HT-29 (cell line): ENCODE results near the gene PSMC3IP. TPM values are rescaled to one million over a fixed set of nuclear protein-coding genes. Genes with fewer than 3 reads are reported as not detected.

Source experiments
- DNase-seq: peaks from one replicate; pipeline ENCODE4 v3.0.0-alpha.2; 2015; ENCODE audit warnings: low spot score
- total RNA-seq: library from RNA; depleted of rRNA; stranded (reverse); fragments of >200 nt; shearing (Covaris generic); gene quantifications from 2 replicates; pipeline ENCODE4 v1.2.3, GENCODE V29; 2014; rRNA removed

Gene PSMC3IP
- total RNA-seq, 1 experiment from 2014 or later: 16.0 TPM

DNA sequence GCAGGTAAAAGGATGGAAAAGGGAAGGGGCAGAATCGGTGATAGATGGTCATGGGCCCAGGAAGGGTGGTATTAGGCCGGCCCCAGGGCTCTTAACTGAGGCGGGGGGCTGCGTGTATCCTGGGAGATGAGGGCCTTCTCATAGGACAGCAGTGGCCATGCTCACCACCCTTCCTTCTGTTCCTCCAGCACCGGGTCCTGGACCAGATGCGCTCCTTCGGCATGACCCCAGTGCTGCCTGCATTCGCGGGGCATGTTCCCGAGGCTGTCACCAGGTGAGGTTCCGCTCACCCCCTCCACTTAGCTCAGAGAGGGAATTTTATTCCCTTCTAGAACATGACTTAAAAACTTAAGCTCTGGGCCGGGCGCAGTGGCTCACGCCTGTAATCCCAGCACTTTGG is 39.0 kb downstream of the PSMC3IP start:
- no peak for DNase-seq

DNA sequence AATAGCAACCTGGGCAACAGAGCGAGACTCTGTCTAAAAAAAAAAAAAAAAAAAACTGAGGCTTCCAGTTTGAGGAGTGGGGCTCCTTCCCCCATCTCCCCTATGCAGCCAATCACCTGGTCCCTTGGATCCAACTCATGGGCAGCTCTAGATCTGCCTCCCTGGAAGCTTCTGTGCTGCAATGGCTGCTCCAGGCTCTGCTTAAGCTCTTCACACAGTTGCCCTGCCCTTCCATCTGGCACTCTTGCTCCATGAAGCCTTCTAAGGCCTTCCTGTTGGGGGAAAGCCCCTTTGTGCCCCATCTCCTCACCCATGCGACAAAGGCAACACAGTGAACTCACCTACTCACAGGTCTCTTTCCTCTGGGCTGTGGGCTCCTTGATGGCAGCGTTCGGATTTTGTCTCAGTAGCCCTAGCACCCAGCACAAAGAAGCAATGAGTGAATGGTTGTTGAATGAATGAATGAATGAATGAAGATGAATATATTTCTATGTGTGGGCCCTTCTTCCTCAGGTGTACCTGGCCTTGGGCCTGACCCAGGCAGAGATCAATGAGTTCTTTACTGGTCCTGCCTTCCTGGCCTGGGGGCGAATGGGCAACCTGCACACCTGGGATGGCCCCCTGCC is 39.6 kb downstream of the PSMC3IP start:
- DNase-seq: no peak

DNA sequence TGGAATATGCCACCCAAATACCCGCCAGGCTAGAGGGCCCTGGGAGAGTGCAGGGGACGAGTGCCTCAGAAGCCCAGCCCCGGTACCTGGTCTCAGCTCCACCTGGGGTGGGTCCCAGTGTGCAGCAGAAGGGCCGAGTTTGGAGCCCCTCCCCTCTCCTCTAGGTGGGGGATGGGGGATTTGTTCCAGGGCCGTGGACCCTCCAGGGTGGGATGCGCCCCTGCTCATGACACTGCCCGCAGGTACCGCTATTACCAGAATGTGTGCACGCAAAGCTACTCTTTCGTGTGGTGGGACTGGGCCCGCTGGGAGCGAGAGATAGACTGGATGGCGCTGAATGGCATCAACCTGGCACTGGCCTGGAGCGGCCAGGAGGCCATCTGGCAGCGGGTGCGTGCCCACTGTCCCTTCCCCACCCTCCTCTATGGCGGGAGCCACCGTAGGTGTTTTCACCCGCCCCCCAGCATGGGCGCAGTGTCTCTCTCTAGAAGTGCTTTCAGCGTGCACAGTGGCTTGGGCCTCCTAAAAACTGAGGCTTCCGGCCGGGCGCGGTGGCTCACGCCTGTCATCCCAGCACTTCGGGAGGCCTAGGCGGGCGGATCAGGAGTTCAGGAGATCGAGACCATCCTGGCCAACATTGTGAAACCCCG is 40.2 kb downstream of the PSMC3IP start:
- DNase-seq: no peak

DNA sequence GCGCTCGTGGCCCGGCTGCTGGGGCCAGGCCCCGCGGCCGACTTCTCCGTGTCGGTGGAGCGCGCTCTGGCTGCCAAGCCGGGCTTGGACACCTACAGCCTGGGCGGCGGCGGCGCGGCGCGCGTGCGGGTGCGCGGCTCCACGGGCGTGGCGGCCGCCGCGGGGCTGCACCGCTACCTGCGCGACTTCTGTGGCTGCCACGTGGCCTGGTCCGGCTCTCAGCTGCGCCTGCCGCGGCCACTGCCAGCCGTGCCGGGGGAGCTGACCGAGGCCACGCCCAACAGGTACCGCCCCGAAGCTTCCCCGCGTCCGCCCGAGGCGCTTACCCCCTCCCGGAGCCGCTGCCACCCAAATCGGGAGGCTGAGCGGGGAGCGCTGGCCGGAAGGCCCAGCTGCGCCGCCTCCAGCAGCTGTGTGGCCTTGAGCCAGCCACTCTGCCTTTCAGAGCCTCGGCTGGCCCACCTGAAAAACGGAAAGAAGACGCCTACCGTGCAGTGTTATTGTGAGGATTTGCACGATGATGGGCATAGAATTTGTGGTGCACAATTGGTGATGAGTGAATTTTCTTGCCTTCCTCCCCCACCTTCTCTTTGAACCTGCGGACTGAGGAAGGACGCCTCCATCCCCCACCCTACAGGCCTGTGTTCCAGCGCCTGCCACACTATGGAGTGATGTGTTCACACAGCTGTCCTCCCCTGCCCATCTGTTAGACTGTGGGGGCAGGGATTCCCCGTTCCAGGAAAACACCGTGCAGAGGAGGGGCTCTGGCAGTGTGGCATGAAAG is 41.0 kb downstream of the PSMC3IP start:
- DNase-seq: peak; percentile 75

DNA sequence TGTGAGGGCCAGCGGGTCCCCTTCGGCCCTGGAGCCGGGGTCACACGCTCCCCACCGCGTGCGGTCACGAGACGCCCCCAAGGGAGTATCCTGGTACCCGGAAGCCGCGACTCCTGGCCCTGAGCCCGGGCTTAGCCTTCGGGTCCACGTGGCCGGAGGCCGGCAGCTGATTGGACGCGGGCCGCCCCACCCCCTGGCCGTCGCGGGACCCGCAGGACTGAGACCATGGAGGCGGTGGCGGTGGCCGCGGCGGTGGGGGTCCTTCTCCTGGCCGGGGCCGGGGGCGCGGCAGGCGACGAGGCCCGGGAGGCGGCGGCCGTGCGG is 41.5 kb downstream of the PSMC3IP start, which contains the start of gene NAGLU:
Gene NAGLU, plus strand, starts transcription at position 194 of the 324 bp plus-strand sequence. Its CDS starts 32 bp downstream, at position 226.
- DNase-seq: peak; percentile 90

DNA sequence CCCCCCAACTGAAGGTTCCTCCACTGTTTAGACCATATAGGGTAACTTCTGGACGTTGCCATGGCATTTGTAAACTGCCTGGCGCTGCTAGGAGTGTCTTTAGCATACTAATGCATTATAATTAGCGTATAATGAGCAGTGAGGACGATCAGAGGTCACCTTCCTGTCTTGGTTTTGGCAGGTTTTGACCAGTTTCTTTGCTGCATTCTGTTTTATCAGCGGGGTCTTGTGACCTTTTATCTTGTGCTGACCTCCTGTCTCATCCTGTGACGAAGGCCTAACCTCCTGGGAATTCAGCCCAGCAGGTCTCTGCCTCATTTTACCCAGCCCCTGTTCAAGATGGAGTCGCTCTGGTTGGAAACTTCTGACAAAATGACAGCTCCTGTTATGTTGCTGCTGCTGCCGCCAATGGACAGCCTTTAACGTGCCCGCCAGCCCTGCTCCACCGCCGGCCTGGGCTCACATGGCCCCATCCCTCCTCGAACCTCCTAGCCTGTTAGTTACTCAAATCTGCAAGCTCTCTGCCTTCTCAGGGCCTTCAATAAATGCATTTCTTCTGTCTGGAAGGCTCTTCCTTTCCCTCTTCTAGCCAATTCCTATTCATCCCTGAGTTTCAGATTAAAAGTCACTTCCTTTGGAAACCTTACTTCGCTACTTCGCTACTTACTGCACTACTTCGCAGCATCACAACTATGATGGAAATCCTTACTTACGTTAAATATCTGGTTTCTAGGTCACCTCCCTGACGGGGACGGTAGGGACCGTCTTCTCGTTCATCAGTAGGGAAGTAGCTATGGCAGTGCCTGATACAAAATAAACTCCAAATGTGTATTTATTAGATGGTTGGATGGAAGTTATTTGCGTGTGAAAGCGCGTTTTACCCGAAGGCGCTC is 42.1 kb downstream of the PSMC3IP start:
- DNase-seq: no peak

DNA sequence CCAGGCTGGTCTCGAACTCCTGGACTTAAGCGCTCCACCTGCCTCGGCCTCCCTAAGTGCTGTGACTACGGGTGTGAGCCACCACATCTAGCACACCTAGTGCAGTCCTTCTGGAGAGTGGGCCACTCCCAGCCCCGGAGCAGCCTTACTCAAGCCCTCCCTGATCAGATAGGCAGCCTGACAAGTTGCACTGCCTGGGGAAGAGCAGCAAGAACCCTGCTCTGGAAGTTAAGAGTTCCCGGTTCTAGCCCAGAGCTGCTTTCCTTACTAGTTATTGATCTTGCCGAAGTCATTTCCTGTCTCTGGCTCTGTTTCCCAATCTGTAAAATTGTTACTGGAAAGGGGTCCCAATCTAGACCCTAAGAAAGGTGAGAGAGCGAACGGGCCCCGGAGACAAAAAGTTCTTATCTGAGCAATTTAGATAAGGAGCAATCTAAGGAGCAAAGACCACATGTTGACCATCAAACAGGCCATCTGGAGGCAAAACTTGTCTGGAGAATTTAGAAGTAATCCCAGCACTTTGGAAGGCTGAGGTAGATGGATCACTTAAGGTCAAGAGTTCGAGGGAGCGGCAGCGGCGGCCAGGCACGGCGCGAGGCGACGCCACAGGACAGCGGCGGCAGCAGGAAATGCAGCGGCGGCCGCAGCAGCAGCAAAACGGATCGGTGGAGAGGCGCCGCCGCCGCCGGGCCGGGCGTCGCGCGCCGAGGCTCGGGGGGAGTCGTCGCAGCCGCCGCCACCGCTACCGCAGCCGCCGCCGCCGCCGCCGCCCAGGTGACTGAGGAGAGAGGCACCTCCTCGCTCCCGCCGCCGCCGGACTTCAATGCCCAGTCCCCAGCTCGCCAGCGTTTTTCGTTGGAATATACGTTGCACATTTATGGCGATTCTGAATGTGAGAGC is 45.8 kb downstream of the PSMC3IP start:
- DNase-seq: peak; percentile 72

DNA sequence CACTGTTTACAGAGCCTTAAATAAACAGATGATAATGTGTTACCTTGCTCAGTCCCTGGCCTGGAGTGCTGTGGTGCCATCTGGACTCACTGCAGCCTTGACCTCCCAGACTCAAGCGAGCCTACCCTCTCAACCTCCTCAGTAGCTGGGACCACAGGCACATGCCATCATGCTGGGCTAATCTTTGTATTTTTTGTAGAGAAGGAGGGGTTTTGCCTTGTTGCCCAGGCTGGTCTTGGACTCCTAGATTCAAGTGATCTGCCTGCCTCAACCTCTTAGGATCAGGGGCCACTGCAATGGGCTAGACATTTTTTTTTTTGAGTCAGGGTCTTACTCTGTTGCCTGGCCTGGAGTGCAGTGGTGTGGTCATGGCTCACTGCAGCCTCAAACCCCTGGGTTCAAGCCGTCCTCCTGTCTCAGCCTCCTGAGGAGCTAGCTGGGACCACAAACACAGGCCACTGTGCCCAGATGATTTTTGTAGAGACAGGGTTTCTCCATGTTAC is 46.5 kb downstream of the PSMC3IP start:
- no peak for DNase-seq

DNA sequence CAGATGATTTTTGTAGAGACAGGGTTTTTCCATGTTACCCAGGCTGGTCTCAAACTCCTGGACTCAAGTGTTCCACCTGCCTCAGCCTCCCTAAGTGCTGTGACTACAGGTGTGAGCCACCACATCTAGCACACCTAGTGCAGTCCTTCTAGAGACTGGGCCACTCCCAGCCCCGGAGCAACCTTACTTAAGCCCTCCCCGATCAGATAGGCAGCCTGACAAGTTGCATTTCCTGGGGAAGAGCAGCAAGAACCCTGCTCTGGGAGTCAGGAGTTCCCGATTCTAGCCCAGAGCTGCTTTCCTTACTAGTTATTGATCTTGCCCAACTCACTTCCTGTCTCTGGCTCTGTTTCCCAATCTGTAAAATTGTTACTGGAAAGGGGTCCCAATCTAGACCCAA is 48.5 kb downstream of the PSMC3IP start:
- DNase-seq: no peak

DNA sequence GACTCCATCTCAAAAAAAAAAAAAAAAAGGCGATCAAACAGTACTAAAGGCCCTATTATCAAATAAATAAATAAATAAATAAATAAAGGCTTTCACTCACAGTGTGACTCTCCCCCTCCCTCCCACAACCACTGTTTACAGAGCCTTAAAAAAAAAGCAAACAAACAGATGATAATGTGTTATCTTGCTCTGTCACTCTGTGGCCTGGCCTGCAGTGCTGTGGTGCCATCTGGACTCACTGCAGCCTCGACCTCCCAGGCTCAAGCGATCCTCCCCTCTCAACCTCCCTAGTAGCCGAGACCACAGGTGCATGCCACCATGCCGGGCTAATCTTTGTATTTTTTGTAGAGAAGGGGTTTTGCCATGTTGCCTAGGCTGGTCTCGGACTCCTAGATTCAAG is 49.6 kb downstream of the PSMC3IP start:
- DNase-seq: no peak

DNA sequence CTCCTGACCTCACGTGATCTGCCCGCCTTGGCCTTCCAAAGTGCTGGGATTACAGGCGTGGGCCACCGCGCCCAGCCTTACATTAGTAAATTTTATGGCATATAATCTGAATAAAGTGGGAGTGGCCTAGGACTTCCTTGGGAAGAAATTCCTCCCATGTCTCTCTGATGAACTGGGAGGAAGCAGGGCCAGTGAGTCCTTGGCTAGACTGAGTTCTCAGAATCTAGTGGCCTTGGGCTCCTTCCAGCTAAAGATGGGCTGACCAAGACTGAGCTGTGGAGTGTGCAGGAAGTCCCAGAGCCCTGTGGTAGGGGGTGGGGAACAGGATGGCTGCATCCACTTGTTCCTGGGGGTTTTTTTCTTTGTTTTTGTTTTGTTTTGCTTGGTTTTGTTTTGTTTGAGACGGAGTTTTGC is 51.5 kb downstream of the PSMC3IP start:
- no peak for DNase-seq

DNA sequence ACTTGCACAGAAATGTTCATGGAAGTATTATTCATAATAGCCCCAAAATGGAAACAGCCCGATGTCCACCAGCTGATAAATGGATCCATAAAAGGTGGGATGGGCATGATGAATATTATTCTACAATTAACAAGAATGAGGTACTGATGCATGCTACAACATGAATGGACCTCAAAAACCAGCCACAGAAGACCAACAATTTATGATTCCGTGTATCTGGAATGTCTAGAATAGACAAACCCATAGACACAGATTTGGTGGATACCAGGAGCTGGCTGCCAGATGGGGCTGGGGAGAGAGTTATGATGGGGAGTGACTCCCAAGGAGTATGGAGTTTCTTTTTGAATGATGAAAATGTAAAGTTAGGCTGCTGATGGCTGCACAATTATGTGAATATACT is 52.3 kb downstream of the PSMC3IP start:
- no peak for DNase-seq

DNA sequence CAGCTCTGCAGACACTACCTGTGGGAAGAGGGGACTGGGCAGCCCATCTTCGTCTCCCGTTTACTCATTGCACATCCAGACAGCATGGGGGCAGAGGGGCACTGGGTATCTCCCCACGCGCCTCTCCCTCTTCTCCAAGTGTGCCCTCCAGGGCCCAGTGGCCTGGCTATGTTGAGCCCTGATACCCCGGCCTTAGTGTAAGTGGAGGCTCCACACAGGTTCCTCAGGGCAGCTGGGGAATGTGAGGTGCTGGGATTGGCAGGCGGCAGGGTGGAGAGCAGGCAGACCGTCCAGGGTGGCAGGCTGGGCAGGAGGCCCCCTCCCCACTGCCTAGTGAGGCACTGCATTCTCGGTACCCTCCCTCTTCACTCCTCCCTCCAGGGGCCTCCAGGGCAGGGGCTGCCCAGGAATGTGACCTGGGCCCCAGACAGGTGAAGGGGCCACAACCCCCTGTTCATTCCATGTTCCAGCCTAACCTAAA is 54.7 kb downstream of the PSMC3IP start:
- DNase-seq: no peak

Other genes starting within 250 kb of the PSMC3IP start
- gene STAT3, start 189.3 kb downstream of the PSMC3IP start, total RNA-seq: 30.9 and 38.0 TPM in 2 replicates
- gene CAVIN1, start 154.5 kb downstream of the PSMC3IP start, total RNA-seq: 48.7 and 56.6 TPM in 2 replicates
- 35.0 and 38.4 TPM in 2 replicates for gene ATP6V0A1, start 118.9 kb downstream of the PSMC3IP start, total RNA-seq
- 54.9 and 65.5 TPM in 2 replicates for gene NAGLU, start 41.5 kb downstream of the PSMC3IP start, total RNA-seq
- gene HSD17B1, start 24.8 kb downstream of the PSMC3IP start, total RNA-seq: 0.91 and 1.7 TPM in 2 replicates
- gene COASY, start 15.6 kb downstream of the PSMC3IP start, total RNA-seq: 82.1 and 103 TPM in 2 replicates
- gene MLX, start 10.6 kb downstream of the PSMC3IP start, total RNA-seq: 55.9 and 63.1 TPM in 2 replicates
- gene RETREG3, start 31.6 kb upstream of the PSMC3IP start, total RNA-seq: 38.1 and 44.7 TPM in 2 replicates
- gene TUBG1, start 32.0 kb upstream of the PSMC3IP start, total RNA-seq: 123 and 127 TPM in 2 replicates
- gene TUBG2, start 81.6 kb upstream of the PSMC3IP start, total RNA-seq: 7.4 and 8.7 TPM in 2 replicates
- gene PLEKHH3, start 99.3 kb upstream of the PSMC3IP start, total RNA-seq: 34.2 and 49.4 TPM in 2 replicates
- gene CCR10, start 104.1 kb upstream of the PSMC3IP start, total RNA-seq: not detected in 2 replicates
- gene CNTNAP1, start 104.8 kb upstream of the PSMC3IP start, total RNA-seq: 0.08 and 0.23 TPM in 2 replicates
- 11.8 and 12.2 TPM in 2 replicates for gene EZH1, start 167.3 kb upstream of the PSMC3IP start, total RNA-seq
- not detected in 2 replicates for gene RAMP2, start 183.5 kb upstream of the PSMC3IP start, total RNA-seq
- 76.1 and 84.4 TPM in 2 replicates for gene VPS25, start 195.7 kb upstream of the PSMC3IP start, total RNA-seq
- gene WNK4, start 202.9 kb upstream of the PSMC3IP start, total RNA-seq: 7.8 and 8.6 TPM in 2 replicates
- 82.9 and 86.2 TPM in 2 replicates for gene COA3, start 221.0 kb upstream of the PSMC3IP start, total RNA-seq
- gene CNTD1, start 221.1 kb upstream of the PSMC3IP start, total RNA-seq: 0.13 and 0.66 TPM in 2 replicates
- 108 and 118 TPM in 2 replicates for gene BECN1, start 246.6 kb upstream of the PSMC3IP start, total RNA-seq